Stimulated activated naive CD8-positive, alpha-beta T cell treated with anti-CD3 and anti-CD28 coated beads, Interleukin-15, Interleukin-2, amounts not matched to agents 100 U/mL and 50 U/mL, for 24 hours (primary cell): ENCODE results near the gene GRID1.
"Not testable (repeated sequence)": the region's sequence is repeated elsewhere in the genome, so short reads cannot be mapped to it uniquely, and the experiment has no call there.

Experiments used
- ATAC-seq: fragments of 150-1000 bp; cut with Tn5 transposase; one replicate; pipeline ENCODE4 v1.10.0; 2021
- DNase-seq: peaks from one replicate; pipeline ENCODE4 v3.0.0; 2021

Gene GRID1

DNA sequence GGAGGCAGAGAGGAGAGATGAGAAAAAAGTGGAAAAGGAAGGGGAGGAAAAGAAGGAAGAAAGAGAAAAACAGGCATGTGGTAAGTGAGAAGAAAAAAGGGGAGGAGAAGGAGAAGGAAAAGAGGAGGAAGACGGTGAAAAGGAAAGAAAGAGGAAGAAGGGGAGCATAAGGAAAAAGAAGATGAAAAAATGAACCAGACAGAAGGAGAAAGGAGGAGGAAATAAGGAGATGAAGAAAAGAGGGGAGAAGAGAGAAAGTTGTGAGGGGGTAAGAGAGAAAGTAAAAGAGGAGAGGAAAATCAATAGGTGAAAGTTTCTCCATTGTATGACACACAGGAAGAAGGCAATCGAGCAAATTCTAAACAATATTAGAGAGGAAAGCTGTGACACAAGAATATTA lies 663.8 kb downstream of the GRID1 start:
- no peak for DNase-seq
- no peak for ATAC-seq

DNA sequence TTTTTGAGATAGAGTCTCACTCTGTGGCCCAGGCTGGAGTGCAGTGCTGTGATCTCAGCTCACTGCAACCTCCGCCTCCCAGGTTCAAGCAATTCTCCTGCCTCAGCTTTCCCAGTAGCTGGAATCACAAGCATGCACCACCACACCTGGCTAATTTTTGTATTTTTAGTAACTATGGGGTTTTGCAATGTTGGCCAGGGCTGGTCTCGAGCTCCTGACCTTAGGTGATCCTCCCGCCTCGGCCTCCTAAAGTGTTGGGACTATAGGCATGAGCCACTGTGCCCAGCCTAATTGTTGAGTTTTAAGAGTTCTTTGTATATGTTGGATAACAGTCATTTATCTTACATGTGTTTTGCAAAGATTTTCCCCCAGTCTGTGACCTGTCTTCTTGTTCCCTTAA lies 667.5 kb downstream of the GRID1 start:
- not testable (repeated sequence) for ATAC-seq, DNase-seq

DNA sequence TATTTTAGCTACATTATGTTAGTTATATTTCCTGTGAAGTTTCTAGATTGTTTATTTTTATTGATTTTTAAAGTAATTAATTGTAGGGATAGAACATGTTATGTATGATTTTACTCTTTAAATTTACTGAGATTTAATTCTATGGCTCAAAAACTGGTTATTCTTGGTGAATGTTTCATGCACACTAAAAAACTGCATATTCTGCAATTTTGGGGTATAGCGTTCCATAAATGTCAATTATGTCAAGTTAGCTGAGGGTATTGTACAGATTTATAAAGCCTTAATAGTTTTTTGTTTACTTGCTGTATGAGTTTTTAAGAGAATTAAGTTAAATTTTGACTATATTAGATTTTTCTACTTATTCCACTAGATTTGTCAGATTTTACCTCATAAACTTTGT lies 669.7 kb downstream of the GRID1 start:
- no peak for DNase-seq

DNA sequence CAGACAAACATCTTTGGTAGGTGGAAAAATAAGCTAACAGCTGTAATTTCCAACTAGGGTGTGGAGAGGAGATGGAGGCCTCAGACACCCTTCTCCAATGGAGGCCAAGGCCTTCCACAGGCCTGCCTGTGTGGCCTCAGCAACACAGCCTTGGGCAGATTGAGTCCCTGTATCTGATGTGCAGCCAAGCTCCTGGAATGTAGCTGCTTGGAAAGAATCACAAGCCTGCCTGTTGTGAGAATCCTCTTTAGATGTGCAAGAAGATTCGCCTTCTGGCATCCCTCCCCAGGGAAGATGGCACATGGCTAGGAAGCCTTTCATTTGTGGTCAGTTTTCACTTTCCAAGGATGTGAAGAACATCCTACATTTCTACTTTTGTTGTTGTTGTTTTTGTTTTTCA lies 684.0 kb downstream of the GRID1 start:
- ATAC-seq (no peak), DNase-seq (no peak)

More for the DNA sequence above, 669.7 kb downstream of the GRID1 start:
- ATAC-seq: no peak

DNA sequence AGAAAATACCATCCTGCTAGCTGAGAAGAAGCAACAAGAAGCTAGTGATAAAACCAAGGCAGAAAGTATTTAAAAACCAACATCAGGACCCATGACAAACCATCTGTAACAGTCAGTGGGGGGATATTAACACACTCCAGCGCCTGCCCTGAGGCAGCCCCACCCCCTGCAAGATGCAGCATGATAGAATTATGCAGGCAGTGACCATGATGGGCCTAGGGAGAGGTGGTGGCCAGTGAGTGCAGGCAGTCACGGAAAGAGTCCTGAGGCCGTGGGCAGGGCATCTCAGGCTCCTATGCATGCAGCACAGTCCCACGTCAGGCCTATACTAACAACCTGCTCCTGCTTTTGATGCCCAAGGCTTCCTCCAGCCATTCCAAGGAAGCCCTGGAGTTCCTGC lies 686.9 kb downstream of the GRID1 start:
- no peak for DNase-seq
- ATAC-seq: no peak

DNA sequence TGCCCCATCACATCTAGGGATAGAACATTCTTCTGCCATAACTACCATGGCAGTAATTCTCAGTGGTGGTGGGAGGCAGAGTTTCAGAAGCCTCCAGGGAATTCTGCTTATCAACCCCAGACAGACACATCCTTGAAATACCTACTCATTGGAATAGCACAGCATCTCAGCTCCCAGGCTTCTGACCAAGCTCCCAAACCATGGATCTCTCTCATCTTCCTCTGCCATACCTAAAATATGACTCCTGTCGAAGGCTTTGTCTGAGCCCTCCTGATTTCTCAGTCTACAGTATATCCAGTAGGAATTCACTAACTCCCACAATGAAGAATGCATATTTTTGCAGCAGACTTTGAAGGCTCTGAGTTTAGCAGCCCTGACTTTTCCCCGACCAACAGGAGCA lies 687.5 kb downstream of the GRID1 start:
- no peak for ATAC-seq
- DNase-seq: no peak

DNA sequence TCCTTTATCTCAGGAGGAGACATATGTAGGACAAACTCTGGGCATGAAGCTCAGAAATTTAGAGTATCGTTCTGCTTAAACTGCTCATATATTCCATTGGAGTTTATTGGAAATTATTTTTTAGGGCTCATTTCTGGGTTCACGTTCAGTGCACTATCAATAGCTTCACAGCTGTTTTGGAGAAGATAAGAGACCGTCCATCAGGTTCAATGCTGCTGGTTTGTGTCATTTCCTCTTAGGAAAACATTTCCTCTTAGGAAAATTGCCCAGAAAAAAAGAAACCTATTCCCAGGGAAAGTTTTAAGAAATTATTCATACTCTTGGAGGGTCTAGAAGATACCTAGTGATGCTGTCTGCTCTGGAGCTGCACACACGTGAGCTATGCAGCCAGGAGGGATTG lies 691.7 kb downstream of the GRID1 start:
- ATAC-seq (no peak), DNase-seq (no peak)

DNA sequence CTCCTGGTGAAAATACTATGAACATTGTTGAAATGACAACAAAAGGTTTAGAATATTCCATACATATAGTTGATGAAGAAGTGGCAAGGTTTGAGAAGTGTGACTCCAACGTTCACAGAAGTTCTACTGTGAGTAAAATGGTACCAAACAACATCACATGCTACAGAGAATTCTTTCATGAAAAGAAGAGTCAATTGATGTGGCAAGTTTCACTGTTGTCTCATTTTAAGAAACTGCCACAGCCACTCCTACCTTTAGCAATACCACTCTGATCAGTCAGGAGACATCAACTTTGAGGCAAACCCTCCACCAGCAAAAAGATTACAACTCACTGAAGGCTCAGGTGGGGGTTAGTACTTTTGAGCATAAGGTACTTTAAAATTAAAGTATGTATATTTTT lies 693.3 kb downstream of the GRID1 start:
- ATAC-seq (no peak), DNase-seq (no peak)

DNA sequence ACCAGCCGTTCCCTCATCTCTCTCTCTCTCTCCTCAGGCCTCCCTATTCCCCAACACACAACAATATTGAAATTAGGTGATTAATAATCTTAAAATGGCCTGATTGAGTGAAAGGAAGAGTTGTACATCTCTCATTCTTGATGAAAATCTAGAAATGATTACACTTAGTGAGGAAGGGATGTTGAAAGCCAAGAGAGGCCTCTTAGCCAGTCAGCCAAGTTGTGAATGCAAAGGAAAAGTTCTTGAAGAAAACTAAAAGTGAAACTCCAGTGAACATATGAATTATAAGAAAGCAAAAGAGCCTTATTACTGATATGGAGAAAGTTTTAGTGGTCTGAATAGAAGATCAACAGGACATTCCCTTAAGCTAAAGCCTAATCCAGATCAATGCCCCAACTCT lies 695.1 kb downstream of the GRID1 start:
- DNase-seq (no peak), ATAC-seq (no peak)

DNA sequence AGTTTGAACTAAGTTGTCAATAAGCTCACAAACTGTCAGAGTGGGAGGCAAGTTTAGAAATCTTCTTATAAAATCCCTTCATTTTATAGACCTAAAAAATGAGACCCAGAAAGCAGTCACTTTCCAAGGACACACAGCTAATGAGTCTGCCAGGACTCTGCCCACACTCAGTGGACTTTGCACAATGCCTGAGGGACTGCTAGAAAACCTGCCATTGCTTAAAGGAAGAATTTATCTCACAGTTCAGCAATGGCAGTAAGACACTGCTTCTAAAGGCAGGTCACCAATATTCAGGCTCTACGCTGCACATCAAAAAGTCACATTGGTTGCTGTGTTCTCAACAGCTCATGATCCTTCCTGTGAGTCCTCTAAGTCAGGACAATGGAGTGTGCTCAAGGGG lies 698.1 kb downstream of the GRID1 start:
- ATAC-seq: no peak
- DNase-seq: no peak

DNA sequence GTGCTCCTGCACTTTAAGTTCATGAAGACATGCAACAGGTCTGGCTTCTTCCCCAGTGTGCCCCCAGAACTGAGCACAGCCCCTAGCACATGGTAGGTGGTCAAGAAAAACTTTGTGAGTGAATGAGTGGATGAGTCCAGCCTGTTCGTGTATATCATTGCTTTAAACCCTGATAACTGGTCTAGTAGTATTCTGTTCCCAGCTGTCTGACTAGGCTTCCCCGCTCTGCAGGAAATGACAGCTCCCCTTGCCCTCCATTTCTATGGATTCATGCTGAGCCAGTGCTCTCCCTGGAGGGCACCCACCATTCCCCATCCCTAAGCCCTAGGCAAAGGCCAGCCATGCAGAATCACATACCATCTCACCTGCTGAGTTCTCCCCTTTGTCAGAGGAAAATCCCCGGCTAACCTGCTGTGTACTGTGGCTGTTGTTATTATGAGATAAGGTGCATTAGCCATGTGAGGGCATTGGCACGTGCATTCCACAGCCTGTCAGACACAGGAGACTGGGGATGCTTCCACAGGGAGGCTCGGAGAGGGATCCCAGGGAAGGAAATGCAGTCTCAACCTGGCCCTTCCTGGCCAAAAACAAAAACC lies 698.9 kb downstream of the GRID1 start:
- ATAC-seq (no peak), DNase-seq (no peak)

DNA sequence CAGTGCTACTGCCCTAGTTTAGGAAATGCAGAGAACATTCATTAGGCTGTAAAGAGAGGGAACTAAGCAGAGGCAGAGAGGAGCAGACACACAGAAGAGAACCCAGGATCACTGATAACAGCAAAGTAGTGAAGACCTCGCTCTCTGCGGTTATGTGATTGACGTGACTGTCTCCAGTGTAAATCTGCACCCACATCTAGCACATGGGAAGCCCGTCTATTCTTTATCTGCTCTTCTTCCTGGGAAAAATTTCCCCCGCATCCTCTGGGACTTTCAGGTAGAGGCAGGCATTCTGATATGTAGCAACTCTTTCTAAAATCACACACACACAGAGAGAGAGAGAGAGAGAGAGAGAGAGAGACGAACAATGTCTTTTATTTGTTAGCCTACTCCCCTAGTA lies 699.6 kb downstream of the GRID1 start:
- no peak for ATAC-seq
- no peak for DNase-seq

DNA sequence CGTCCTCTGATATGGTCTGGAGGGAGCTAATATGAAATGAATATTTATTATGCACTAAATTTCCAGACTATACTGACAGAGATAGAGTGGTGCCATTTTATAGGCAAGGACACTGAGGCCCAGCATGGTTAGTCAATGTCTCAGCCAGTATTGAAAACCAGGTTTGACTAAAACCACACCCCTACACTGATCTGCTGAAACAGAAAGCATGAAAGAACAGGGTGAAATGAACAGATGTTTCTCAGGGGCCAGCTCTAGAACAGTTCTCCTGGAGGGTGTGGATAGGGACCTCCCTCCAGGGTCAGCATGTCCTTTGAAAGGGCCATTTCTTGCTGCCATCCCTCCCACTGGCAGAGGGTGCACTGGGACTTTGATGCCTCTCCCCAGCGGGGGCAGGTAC lies 700.5 kb downstream of the GRID1 start:
- no peak for ATAC-seq
- DNase-seq: no peak

DNA sequence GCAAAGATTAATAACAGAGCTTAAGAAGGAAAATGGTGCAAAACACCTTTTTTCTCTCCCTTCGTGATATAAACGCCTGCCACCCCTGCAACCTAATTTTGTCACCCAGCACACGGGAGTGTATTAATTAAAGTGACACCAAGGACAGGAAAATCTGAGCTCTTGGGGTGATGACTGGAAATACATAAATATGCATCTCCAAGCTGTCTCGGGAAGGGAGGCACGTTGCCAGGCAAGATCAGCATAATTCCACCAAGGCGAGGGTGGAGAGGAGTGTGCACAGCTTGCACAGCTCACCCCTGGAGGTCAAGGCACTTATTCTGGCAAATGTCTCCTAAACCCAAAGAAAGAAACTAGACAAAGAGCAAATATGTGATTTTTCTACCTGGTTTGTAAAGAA lies 700.9 kb downstream of the GRID1 start:
- ATAC-seq (no peak), DNase-seq (no peak)

DNA sequence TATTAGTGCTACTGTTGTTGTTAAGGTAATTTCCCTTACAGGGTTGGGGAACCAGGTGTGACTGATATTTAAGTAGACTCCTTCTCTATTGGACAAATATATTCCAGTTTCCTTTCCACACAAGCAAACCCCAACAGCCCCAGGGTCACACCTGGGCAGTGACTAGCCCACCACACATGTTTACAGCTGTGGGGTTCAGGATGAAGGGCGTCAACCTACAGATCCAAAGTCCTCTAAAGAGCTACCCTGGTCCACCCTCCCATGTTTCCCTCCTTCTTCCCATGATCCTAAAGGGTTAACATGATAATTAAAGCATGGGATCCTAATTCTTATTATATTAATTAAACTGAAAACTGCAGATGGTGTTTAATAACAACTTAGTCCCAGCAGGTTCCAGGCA lies 701.5 kb downstream of the GRID1 start:
- DNase-seq: no peak
- ATAC-seq: no peak

DNA sequence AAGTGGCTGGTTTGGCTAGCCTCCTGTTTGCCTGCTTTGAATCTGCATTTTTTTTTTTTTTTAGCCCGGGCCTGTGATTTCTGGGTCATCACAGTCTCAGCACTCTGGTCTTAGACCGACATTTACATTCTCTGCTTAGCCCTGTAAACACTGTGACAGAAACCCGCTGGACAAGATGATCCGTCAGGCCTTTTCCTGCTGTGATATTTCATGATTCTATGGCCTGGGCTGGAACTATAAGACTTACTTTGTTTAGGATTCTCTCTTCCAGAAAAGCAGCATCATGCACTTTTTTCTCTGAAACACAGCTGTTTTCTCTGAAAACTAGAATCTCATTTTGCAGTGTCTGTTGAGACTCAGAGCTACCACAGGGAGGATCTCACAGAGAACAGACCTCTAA lies 705.5 kb downstream of the GRID1 start:
- ATAC-seq (no peak), DNase-seq (no peak)

DNA sequence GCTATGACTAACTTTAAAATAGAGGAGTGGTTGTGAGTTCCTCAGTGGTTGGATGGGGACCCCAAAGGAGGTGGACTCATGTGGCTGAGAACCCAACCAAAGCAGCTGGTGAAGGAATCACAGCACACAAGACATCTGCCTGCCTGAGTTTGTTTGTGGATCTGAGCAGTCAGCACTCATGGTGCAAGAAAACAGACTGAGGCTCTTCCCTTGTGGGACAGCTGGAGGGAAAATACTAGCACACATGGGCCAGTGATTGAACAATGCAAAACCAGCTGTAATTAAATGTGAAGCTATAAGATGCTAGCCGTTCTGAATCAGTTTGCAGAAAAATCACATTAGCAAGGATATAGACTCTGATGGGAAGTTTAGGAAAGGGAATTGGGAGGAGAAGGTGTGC lies 707.3 kb downstream of the GRID1 start:
- DNase-seq (no peak), ATAC-seq (no peak)

DNA sequence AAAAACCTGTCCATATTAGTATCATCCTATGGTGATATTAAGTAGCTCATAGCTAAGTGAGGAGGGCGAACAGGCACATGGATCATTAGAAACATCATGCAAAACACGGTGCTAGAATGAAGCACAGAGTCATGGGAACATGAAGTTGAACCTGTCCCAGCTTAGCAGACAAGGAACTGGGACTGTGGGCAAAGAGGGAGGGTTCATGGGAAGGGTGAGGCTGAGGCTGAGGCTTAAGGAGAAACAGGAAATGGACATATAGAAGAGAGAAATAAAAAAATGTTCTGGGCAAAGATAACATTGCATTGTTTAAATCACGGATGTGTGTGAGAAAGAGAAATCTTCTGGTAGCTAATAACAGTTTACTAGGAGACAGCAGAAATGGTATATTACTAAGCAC lies 708.1 kb downstream of the GRID1 start:
- ATAC-seq (no peak), DNase-seq (no peak)

DNA sequence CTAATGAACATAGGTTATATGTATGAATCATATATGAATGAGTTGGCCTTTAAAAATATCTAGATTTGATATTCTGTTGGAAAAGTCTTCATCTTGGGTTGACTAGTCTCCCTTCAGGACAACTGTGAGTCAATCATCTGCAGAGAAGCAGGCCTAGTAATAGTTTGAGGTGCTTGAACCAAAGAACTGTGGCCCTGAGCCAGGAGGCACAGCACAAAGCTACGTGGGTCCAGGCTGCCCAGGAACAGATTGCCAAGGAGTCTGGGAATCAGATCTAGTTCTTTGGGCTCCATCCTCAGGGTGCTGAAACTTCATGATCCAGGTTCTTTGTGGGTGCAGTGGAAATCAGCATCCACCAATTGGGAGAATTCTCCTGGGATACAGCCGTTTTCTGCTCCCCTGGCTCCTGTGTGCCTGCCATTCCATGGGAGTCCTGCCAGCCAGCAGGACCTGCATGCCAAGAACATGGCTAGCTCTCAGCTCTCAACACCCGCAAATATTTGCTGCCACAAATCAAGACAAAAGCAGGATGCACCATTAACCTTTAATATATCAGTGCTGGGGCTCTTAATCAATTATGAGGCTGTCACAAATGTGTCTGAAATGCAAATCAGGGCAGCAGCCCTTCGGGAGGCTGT lies 709.0 kb downstream of the GRID1 start:
- ATAC-seq (no peak), DNase-seq (no peak)

DNA sequence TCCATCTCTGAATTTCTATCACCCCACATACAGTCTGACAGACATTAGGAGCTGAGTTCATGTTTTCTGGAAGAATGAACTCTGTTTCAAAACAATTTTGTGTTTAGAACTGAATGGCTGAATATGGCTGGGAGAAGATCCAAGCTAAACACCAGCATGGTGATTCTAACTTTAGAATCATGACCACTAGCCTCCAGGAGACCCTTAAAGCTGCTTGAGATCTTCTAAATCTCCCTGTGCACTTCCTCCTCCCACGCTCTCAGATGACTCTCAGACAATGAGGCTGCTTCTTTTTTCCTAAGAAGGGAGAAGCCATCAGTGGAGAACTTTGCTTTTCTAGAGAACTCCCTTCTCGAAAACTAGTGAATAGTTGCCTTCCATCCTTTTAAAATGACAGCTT lies 711.2 kb downstream of the GRID1 start:
- DNase-seq (no peak), ATAC-seq (no peak)

DNA sequence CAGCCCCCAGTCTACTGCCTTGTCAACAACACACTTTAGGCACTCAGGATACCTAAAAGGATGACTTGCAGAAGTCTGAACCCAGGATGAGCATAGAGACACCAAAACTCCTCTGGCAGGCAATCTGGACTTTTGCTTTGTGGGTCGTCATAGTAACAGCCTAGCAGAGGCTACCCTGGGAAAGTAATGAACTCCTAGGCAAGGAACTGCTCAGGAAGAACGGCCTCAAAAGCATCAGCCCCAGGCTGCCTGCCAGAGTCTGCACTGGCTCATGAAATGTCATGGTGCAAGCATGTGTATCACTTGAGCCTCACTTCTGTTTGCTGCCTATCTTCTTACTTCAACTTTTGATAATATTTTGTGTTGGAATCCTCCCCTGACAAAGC lies 715.1 kb downstream of the GRID1 start:
- no peak for DNase-seq
- ATAC-seq: no peak

DNA sequence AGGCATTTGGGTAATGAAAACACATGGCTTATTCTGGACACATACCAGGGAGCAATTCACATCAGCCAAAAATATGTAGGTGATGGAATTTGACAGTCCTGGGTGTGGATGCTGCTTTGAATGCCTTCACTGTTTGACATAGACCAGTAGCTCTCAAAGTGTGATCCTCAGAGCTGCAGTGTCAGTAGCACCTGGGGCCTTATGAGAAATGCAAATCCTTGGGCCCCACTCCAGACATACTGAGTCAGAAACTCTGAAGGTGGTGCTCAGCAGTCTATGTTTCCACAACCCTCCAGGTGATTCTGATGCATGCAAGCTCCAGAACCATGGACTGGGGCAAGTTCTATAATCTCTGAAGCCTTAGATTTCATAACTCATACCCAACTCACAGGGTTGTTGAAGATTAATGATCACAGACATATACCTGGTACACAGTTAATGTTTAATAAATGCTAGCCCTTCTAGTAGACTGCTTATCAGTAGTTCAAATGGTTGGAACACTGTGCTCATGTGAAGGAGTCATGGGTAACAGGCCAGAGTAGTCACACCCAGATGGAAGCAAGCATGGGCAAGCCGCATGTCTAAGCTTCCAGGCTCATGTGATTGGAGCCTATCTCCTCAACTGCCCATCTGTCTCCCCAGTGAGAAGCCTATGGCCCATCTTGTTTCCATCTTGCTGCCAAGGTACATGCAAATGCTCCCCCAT lies 715.7 kb downstream of the GRID1 start:
- DNase-seq (no peak), ATAC-seq (no peak)

DNA sequence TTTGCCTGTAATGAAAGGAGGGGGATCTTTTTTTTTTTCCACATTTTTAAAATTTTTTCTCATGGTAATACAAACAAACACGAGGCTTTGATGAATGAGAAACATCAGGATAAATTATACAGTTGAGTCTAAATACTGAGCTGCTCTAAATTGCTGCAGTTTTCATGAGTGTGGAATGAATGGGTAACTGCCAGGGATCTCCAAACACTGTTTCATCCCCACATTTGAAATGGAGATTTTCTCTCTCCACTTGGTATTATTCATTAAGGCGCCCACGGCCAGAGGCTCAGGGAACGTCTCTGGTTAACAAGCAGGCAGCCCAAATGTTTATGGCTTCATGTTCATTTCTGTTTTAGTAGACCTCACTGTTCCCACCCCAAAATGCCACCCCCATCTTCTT lies 717.1 kb downstream of the GRID1 start:
- no peak for ATAC-seq
- no peak for DNase-seq

DNA sequence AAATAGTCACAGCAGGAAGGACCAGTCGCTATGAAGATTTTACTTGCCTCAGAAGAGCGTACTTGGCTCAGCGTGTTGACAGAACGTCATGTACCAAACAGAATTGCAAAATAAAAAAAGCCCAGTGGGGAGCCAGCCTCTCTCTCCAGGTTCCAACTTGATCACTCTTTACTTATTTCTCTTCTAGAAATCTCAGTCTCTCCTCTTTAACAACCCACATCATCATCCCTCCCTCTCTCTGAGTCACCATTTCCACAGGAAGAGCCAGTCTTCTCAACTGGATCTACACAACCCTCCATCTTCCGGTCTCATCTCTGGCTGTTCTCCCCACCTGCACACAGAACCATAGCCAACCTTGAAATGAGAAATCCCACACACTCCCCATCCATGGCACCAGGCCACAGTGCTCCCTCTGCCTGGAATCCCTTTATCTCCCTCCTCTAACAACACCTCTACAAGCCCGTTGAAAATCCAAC lies 718.3 kb downstream of the GRID1 start:
- no peak for ATAC-seq
- no peak for DNase-seq
